ENCODE measurements around the gene PIK3CB.
"Not testable (repeated sequence)": the region's sequence is repeated elsewhere in the genome, so short reads cannot be mapped to it uniquely, and the experiment has no call there.

Gene PIK3CB

GRCh38 chr3:138803006-138803653 is 31.6 kb downstream of the PIK3CB start:
- DNase-seq (ENCODE audit: low spot score): no peak

DNA sequence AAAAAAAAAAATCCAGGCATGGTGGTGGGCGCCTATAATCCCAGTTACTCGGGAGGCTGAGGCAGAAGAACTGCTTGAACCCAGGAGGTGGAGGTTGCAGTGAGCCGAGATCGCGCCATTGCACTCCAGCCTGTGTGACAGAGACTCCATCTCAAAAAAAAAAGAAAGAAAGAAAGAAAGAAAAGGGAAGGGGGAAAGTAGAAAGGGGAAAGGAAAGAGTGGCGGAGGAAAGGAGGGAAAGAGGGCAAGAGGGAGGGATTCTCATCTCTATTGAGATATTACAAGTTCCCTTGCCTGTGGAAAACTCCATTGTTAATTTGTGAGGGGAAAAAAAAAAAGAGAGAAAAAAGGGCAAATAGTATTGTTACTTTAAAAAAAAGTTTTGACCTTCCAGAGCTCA is 32.5 kb downstream of the PIK3CB start:
- not testable (repeated sequence) for DNase-seq (ENCODE audit: low spot score)

DNA sequence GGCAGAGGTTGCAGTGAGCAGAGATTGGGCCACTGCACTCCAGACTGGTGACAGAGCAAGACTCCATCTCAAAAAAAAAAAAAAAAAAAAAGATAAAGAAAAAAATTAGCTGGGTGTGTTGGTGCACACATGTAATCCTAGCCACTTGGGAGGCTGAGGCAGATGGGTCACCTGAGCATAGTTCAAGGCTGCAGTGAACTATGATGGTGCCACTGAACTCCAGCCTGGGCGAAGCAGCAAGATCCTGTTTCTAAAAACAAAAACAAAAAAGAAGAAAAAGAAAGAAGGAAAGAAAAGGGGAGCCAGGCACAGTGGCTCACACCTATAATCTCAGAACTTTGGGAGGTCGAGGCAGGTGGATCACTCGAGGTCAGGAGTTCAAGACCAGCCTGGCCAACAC is 32.9 kb downstream of the PIK3CB start:
- DNase-seq (ENCODE audit: low spot score): no peak

GRCh38 chr3:138800248-138800647 is 34.5 kb downstream of the PIK3CB start:
- no peak for DNase-seq (ENCODE audit: low spot score)

DNA sequence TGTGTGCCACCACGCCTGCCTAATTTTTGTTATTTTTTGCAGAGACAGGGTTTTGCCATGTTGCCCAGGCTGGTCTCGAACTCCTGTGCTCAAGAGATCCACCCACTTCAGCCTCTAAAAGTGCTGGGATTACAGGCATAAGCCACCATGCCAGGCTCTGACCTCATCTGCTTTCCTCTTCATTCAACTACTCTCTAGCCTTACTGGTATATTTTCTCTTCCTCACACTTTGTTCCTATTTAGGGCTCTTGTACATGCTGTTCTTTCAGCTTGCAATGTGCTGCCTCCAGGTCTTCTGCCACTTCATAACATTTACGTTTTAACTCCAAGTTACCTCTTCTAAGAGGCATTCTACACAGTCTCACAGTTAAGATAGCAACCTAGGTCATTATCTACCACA is 34.9 kb downstream of the PIK3CB start:
- DNase-seq (ENCODE audit: low spot score): no peak

- no peak for DNase-seq (ENCODE audit: low spot score)
Measured at GRCh38 chr3:138797508-138798038, 37.2 kb downstream of the PIK3CB start.

GRCh38 chr3:138796761-138797160 is 38.0 kb downstream of the PIK3CB start:
- no peak for DNase-seq (ENCODE audit: low spot score)

- DNase-seq (ENCODE audit: low spot score): peak; percentile 68
Measured at GRCh38 chr3:138786788-138787271, 47.9 kb downstream of the PIK3CB start.

GRCh38 chr3:138785951-138786350 is 48.8 kb downstream of the PIK3CB start:
- no peak for DNase-seq (ENCODE audit: low spot score)

DNA sequence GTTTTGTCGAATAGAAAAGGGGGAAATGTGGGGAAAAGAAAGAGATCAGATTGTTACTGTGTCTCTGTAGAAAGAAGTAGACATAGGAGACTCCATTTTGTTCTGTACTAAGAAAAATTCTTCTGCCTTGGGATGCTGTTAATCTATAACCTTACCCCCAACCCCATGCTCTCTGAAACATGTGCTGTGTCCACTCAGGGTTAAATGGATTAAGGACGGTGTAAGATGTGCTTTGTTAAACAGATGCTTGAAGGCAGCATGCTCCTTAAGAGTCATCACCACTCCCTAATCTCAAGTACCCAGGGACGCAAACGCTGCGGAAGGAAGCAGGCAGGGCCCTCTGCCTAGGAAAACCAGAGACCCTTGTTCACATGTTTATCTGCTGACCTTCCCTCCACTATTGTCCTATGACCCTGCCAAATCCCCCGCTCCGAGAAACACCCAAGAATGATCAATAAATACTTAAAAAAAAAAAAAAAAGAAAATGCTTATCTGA is 49.3 kb downstream of the PIK3CB start:
- DNase-seq (ENCODE audit: low spot score): not testable (repeated sequence)

DNA sequence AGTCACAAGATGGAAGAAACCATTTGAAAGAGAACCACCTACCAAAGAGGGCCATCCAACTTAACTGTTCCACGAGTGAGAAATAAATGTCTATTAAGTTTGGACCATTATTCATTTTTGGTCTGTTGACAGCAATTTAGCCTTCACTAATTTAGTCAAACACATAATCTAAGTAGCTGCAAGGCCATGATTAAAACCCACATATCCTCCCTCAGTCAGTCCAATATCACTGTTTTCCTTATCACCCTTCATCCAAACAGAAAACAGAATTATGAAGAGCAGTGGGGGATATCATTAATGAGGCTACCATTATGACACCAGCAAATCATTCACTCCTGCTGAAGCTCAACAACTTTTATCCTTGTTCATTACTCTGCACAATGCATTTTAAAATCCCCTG is 52.0 kb downstream of the PIK3CB start:
- DNase-seq (ENCODE audit: low spot score): no peak

DNA sequence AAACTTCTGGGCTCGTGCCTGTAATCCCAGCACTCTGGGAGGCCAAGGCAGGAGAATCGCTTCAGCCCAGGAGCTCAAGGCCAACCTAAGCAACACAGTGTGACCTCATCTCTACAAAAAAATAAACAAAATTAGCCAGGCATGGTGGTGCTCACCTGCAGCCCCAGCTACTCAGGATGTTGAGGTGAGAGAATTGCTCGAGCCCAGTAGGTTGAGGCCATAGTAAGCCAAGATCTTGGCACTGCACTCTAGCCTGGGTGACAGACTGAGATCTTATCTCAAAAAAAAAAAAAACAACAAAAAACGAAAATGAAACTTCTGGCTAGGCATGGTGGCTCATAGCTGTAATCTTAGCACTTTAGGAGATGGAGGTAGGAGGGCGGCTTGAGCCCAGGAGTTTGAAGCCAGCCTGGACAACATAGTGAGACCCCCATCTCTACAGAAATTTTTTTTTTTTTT is 53.7 kb downstream of the PIK3CB start:
- DNase-seq (ENCODE audit: low spot score): no peak

DNA sequence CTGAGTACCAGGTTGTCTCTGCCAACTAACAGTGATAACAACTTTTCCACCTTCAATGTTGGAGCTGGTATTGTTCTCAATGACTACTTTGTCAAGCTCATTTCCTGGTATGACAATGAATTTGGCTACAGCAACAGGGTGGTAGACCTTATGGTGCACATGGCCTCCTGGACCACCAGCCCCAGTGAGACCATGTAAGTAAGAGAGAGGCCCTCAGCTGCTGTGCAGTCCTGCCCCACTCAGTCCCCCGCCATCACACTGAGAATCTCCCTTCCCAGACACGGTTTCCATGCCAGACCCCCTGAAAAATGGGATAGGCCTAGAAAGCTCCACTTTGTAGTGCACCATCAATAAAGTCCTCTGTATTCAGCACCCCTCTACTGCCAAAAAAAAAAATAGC is 56.1 kb downstream of the PIK3CB start:
- no peak for DNase-seq (ENCODE audit: low spot score)

- no peak for DNase-seq (ENCODE audit: low spot score)
Measured at GRCh38 chr3:138776961-138777360, 57.8 kb downstream of the PIK3CB start.

DNA sequence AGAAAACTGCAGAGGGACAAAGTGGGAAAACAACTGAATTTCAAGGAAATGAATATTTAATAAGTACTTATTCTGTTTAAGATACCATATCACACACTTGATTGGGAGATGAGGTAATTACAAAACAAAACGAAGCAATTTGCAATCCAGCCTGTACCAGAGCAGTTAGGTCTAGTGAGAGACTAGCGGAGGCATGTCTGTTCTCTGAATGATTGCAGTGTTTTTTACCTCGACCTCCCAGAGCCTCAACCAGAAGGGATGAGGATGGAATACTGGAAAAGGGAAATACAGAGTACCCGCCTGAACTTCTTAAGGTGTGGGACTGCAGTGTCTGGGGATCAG is 59.5 kb downstream of the PIK3CB start:
- no peak for DNase-seq (ENCODE audit: low spot score)

GRCh38 chr3:138774529-138775253 is 60.0 kb downstream of the PIK3CB start:
- DNase-seq (ENCODE audit: low spot score): peak; percentile 89

DNA sequence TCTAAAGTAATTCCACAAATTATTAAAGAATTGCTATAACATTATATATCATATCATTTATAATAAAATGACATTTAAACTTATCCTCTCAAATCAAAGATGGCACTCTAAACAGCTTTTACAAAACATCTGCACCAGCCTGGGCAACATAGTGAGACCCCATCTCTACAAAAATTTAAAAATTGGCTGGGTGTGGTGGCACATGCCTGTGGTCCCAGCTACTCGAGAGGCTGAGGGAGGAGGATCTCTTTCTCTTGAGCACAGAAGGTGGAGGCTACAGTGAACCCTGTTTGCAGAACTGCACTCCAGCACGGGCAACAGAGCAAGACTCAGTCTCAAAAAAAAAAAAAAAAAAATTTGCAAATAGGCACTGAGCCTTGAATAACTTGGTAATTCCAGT is 63.1 kb downstream of the PIK3CB start:
- DNase-seq (ENCODE audit: low spot score): no peak

DNA sequence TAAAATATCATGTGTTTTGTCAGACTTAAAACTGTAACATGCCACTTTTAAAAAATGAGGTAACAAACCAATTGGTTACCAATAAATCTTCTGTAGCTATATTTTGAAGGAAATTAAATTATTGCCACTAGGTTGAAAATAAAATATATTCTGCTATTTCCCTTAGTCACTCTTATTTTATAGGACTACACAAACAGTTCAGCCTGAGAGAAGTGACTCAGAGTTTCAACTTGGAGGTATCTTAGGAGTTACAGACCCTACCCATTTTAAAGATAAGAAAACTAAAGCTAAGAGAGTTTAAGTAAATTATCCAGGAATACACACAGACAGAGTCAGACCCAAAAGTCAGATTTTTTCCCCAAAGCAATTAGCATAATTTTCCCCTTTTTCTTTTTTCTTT is 65.1 kb downstream of the PIK3CB start:
- DNase-seq (ENCODE audit: low spot score): no peak

DNA sequence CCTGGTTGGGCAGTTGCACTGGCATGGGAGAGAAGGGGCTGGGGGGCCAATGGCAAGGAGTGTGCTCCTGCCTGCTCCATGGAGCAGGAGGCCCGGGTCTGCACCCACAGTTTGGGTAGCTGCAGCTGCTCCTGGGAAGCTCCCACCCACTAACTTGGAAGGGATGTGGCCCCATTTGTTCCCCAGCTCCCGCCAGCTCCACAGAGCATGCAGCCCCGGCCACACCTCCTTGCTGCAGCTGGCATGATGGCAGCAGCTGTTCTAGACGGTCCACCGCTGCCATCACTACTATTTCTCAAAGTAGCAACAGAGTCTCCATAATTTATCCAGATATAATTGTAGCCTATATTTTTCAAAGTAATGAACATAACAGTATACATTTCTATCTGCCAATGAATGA is 65.8 kb downstream of the PIK3CB start:
- no peak for DNase-seq (ENCODE audit: low spot score)

GRCh38 chr3:138768125-138768524 is 66.6 kb downstream of the PIK3CB start:
- DNase-seq (ENCODE audit: low spot score): no peak

- DNase-seq (ENCODE audit: low spot score): no peak
Measured at GRCh38 chr3:138767498-138768104, 67.1 kb downstream of the PIK3CB start.

DNA sequence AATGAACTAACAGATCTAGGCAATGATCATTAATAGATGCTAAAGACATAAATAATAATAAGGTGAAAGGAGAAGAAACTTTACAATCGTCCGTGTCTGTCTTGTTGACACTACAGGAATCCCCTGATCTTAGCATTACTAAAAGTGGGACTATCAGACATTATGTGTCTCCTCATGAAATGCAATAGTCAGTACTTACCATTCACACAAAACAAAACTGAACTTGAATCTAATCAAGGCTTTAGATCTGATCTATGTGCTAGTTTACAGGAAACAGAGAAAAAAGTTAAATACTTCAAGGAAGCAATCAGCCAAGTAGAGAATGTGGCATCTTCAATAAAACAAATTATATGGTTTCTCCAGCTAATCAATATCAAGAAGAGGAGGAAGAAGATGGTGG is 73.7 kb downstream of the PIK3CB start:
- no peak for DNase-seq (ENCODE audit: low spot score)

GRCh38 chr3:138748190-138748589 is 86.5 kb downstream of the PIK3CB start:
- DNase-seq (ENCODE audit: low spot score): no peak
